SH-SY5Y (cell line): ENCODE data around the gene SALL2.

Experiments used
- GATA2 ChIP-seq: IDR thresholded peaks from 2 replicates; pipeline ENCODE4 v1.6.1; 2011; ENCODE audit warnings: mild to moderate bottlenecking, low read depth, low read length
- GATA3 ChIP-seq: IDR thresholded peaks from 2 replicates; pipeline ENCODE4 v1.6.1; 2011; ENCODE audit warnings: low read depth, mild to moderate bottlenecking, low read length, moderate library complexity

- TF ChIP-seq GATA3, result no peak
- no peak for TF ChIP-seq GATA2
These were observed 3.4 kb upstream of the SALL2 start for GRCh38 chr14:21529515-21529914.
